Natural killer cell (primary cell): ENCODE results near the gene PRR20G. TPM values are rescaled to one million over a fixed set of nuclear protein-coding genes. Genes with fewer than 3 reads are reported as not detected.

ENCODE experiments used
- ATAC-seq, 3 donors: fragments of 150-1000 bp in 2 of 3; fragments of 200-7000 bp in 1 of 3; cut with Tn5 transposase; 1 replicate in 1 of 3; 2 replicates in 2 of 3; pipeline ENCODE4 v1.10.0; 2021; ENCODE audit warnings: mild to moderate bottlenecking in 2 of 3, moderate library complexity in 2 of 3
- DNase-seq, 2 donors: peaks; one replicate each; pipeline versions ENCODE4 v3.0.0 to v3.0.0-alpha.2; 2013 to 2021; ENCODE audit warnings: mixed read lengths in 1 of 2
- H3K27ac ChIP-seq: one replicate; pipeline ENCODE4 v1.5.1; 2013; ENCODE audit warnings: mild to moderate bottlenecking, low read length
- H3K27me3 ChIP-seq: one replicate; pipeline ENCODE4 v1.6.1; 2013; ENCODE audit warnings: low read length; ENCODE audit not compliant: control insufficient read depth, insufficient read depth
- H3K36me3 ChIP-seq: one replicate; pipeline ENCODE4 v1.6.1; 2013; ENCODE audit warnings: low read length; ENCODE audit not compliant: control insufficient read depth, insufficient read depth
- H3K4me1 ChIP-seq: one replicate; pipeline ENCODE4 v1.6.1; 2013; ENCODE audit warnings: low read length; ENCODE audit not compliant: control insufficient read depth, insufficient read depth
- H3K4me3 ChIP-seq: one replicate; pipeline ENCODE4 v1.5.1; 2013; ENCODE audit warnings: low read length
- H3K9me3 ChIP-seq: one replicate; pipeline ENCODE4 v1.6.1; 2013; ENCODE audit warnings: low read length; ENCODE audit not compliant: control insufficient read depth, insufficient read depth
- H3K27ac Mint-ChIP-seq, 2 donors: one replicate each; pipeline ENCODE4 v1.8.0; 2022; ENCODE audit warnings: mild to moderate bottlenecking in 2 of 2, mixed read lengths in 2 of 2, moderate library complexity in 1 of 2
- H3K27me3 Mint-ChIP-seq, 2 donors: one replicate each; pipeline ENCODE4 v1.8.0; 2022; ENCODE audit warnings: low read depth in 2 of 2, mixed read lengths in 2 of 2
- H3K36me3 Mint-ChIP-seq: one replicate; pipeline ENCODE4 v1.8.0; 2022; ENCODE audit warnings: mixed read lengths
- H3K4me1 Mint-ChIP-seq, 2 donors: one replicate each; pipeline ENCODE4 v1.8.0; 2022; ENCODE audit warnings: mixed read lengths in 2 of 2
- H3K4me3 Mint-ChIP-seq: one replicate; pipeline ENCODE4 v1.8.0; 2022; ENCODE audit warnings: mild to moderate bottlenecking, moderate library complexity, mixed read lengths
- H3K9me3 Mint-ChIP-seq, 2 donors: one replicate each; pipeline ENCODE4 v1.8.0; 2022; ENCODE audit warnings: mixed read lengths in 2 of 2
- CTCF ChIP-seq: fragments of 200-600 bp; IDR thresholded peaks from one replicate; pipeline ENCODE4 v1.8.0; 2022; ENCODE audit warnings: antibody characterized with exemption
- WGBS: methylation state at CpG from one replicate; pipeline ENCODE4 v1.1.7; 2013; ENCODE audit warnings: missing lambda C conversion rate; ENCODE audit not compliant: insufficient coverage; 5-methylcytosine and 5-hydroxymethylcytosine counted together
- intact Hi-C: fragments of 100-400 bp; cut with micrococcal nuclease; formaldehyde crosslinking; loops from one replicate; pipeline ENCODE4 v1.14.2; 2022
- total RNA-seq, 4 donors: library from RNA; stranded (reverse); fragments of 120-200 nt in 1 of 4; gene quantifications; one replicate each; pipeline versions ENCODE4 v1.2.3 to v1.2.4, GENCODE V29; 2013 to 2022

PRR20G gene
- total RNA-seq, 3 donors from 2014 or later (not counting 1 experiment from before 2014, with no cell fraction given) = not detected

DNA sequence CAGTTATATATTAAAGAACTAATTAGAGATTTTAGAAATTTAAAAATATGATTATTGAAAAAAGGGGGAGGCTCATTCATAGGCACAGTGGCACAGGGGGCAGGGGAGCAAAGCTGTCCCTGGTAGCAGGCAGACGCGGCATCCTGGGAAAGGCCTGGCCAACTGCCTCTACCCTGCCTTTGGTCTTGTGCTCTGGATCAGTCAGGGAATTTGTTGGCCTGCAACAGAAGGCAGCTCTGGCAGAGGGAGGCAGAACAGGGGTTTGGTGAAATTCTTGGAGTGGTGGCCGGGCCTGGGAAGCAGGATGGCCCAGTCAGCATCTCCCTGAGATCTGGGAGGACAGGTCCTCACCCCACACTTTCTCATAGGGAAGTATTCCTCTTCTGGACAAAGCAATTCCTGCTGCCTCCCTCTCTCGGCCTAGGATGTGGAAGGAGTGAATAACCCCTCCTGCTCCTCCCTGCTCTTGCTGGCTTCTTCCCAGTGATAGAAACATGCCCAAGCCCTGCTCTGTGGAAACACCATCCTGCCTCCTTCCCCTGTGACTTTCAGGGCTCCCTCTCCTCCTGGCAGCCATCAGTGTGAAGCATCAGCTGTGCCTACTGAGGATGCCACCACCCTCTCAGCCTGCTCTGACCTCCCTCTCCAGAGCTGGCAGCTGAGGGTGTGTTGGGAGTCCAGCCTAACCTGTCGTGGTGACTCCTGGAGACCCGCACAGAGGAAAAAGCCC is 26.9 kb downstream of the PRR20G start:
- no peak overlapping the region for H3K4me3 ChIP-seq
- no peak overlapping the region for H3K4me3 Mint-ChIP-seq
- 93% methylated on average over 4 of the region's 6 CpGs for WGBS

DNA sequence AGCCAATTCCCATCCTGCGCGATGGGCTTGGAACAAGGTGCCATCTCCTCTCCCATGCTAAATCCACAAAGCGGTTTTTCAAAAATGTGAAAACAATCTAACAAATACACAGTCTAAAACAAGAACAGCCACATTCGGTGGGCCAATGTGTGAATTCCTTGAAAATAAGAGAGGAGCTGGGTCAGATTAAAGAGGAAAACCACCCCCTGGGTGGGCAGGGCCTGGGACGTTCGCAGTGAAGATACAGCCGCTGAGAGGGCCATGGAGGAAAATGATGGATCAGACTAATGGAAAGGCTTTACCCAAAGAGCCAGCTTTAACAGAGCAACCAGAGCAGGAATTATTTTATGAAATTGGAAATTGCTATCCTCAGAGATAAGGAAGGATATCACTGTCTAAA is 27.4 kb downstream of the PRR20G start:
- no peaks in the 10 kb centered on the region for H3K27me3 ChIP-seq
- no peak for ATAC-seq
- TF ChIP-seq CTCF = no peak
- intact Hi-C loops = no loop called here
- H3K4me3 ChIP-seq = no peak overlapping the region
- WGBS = 92% methylated on average over 7 of the region's 7 CpGs
- no peak overlapping the region for H3K27ac Mint-ChIP-seq
- H3K9me3 ChIP-seq = no peaks in the 10 kb centered on the region
- no peaks in the 10 kb centered on the region for H3K36me3 Mint-ChIP-seq
- no peaks in the 10 kb centered on the region for H3K9me3 Mint-ChIP-seq
- peaks cover 6 to 17% of the 10 kb centered on the region in 2 donors for H3K27me3 Mint-ChIP-seq
- no peaks in the 10 kb centered on the region for H3K4me1 ChIP-seq
- no peaks in the 10 kb centered on the region for H3K36me3 ChIP-seq
- DNase-seq = no peak
- no peaks in the 10 kb centered on the region for H3K4me1 Mint-ChIP-seq
- H3K27ac ChIP-seq = no peak overlapping the region
- no peak overlapping the region for H3K4me3 Mint-ChIP-seq

More for the DNA sequence above, 26.9 kb downstream of the PRR20G start:
- ATAC-seq (no peak), DNase-seq (no peak)
- intact Hi-C loops = no loop called here
- Mint-ChIP-seq H3K27ac (no peak overlapping the region), H3K9me3 (no peaks in the 10 kb centered on the region), H3K27me3 (peaks cover 6 to 15% of the 10 kb centered on the region in 2 donors), H3K4me1 (no peaks in the 10 kb centered on the region), H3K36me3 (no peaks in the 10 kb centered on the region)
- Histone ChIP-seq H3K9me3 (no peaks in the 10 kb centered on the region), H3K36me3 (no peaks in the 10 kb centered on the region), H3K27me3 (no peaks in the 10 kb centered on the region), H3K4me1 (no peaks in the 10 kb centered on the region), H3K27ac (no peak overlapping the region)
- TF ChIP-seq CTCF = no peak

GRCh38 chr3:127259882-127260281 is 28.0 kb downstream of the PRR20G start:
- peaks cover 6 to 17% of the 10 kb centered on the region in 2 donors for H3K27me3 Mint-ChIP-seq

More at GRCh38 chr3:127259882-127260281, 28.0 kb downstream of the PRR20G start:
- no peaks in the 10 kb centered on the region for H3K36me3 Mint-ChIP-seq
- no peak overlapping the region for H3K4me3 Mint-ChIP-seq
- Histone ChIP-seq H3K4me1 (no peaks in the 10 kb centered on the region), H3K4me3 (no peak overlapping the region), H3K36me3 (no peaks in the 10 kb centered on the region), H3K9me3 (no peaks in the 10 kb centered on the region), H3K27me3 (no peaks in the 10 kb centered on the region), H3K27ac (no peak overlapping the region)
- DNase-seq (no peak), ATAC-seq (no peak)
- no peak for TF ChIP-seq CTCF
- no peaks in the 10 kb centered on the region for H3K9me3 Mint-ChIP-seq
- H3K27ac Mint-ChIP-seq = no peak overlapping the region
- WGBS = 66% methylated on average over 4 of the region's 4 CpGs
- intact Hi-C loops = no loop called here
- no peaks in the 10 kb centered on the region for H3K4me1 Mint-ChIP-seq
